ENCODE data around the gene SMTNL2.

Gene SMTNL2

DNA sequence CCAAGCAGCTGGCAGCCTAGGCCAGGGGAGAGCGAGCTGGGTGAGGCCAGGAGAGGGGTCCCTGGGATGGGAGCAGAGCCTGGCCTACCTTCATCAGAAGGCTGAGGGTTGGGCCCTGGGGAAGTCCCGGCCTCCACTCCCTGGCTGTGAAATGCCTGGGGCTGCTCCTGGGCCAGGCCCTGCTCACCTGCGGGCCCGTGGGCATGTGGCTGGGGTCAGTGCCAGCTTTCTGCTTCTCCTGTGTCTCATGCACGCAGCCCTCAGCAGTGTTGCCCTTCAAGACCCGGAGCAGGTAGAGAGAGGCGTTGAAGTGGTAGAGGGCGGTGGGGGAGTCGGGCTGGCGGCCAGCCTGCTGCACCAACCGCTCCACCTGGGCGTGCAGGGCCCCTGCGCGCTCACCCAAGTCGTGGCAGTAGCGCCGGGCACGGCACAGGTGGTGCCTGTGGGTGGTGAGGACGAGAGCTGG is 41.6 kb upstream of the SMTNL2 start:
- Mint-ChIP-seq H3K4me3 (no peak overlapping the region), H3K9me3 (no peaks in the 10 kb centered on the region), H3K36me3 (no peaks in the 10 kb centered on the region), H3K27ac (no peak overlapping the region), H3K4me1 (no peaks in the 10 kb centered on the region), H3K27me3 (no peaks in the 10 kb centered on the region)

DNA sequence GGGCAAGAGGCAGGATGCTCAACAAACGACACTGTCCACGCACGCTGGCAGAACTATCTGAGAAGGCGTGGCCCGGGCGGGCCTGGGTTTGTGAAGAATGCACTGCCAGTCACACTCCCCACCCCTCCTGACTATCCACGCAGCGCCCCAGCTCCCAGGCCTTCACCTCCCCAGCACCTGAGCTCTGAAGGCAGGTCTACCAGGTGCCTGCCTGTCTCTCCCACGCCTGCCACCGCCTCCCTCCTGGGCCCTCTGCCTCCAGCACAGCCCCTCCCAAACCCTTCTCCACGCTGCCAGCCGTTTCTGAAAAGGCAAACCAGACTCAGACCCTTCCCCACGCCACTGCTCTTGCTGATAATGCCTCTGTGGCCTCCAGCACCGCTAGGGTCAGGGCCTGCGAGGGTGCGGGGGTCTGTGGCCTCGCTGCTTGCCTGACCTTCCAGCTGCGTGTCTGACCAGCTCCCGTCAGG is 40.7 kb upstream of the SMTNL2 start:
- no peaks in the 10 kb centered on the region for H3K4me1 Mint-ChIP-seq
- no peak overlapping the region for H3K27ac Mint-ChIP-seq
- no peak overlapping the region for H3K4me3 Mint-ChIP-seq
- no peaks in the 10 kb centered on the region for H3K27me3 Mint-ChIP-seq
- no peaks in the 10 kb centered on the region for H3K9me3 Mint-ChIP-seq
- H3K36me3 Mint-ChIP-seq = no peaks in the 10 kb centered on the region

DNA sequence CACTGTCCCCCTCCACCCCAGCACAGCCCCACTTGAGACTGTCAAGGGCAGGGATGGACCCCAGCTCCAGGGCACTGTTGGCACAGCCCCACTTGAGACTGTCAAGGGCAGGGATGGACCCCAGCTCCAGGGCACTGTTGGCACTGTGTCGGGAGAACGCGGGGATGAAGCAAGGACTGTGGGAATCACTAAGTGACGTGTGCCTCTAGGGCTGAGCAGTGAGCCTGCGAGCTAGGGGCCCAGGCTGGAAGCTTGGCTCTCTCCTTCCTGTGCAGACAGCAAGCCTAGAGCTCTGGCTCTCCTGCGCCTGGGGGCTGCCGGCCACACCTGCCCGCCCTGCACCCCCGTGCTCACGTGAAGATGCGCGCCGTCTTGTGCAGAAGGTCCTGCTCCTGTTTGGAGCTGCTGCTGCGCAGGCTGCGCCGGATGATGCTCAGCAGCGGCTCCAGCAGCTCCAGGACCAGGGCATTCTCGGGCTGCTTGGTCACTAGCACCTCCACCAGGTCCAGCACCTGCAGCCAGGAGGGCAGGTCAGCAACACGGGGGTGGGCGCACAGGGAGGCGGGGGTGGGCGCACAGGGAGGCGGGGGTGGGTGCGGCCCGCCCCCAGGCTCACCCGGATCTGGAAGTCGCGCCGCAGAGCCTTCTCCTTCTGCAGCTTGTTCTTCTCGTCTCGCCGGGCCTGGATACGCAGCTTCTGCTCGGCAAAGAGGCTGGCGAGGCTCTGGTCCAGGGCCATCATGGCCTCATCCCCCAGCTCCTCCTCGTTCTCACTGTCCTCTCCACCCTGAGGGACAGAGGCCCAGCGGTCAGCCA is 40.0 kb upstream of the SMTNL2 start:
- Mint-ChIP-seq H3K9me3 (no peaks in the 10 kb centered on the region), H3K27me3 (no peaks in the 10 kb centered on the region), H3K27ac (no peak overlapping the region), H3K36me3 (no peaks in the 10 kb centered on the region), H3K4me1 (no peaks in the 10 kb centered on the region), H3K4me3 (no peak overlapping the region)

DNA sequence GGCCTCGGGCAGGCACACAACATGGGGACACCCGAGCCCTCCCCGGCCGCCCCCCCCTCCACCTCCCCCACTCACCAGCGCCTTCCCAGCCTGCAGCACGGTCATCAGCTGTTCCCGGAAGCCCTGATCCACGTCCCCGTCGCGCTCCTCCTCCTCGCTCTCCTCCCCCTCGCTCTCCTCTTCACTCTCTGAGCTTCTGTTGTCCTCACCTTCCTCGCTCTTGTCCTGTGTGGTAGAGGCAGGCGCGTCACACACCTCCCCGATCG is 39.4 kb upstream of the SMTNL2 start:
- Mint-ChIP-seq H3K4me1 (no peaks in the 10 kb centered on the region), H3K27me3 (no peaks in the 10 kb centered on the region), H3K9me3 (no peaks in the 10 kb centered on the region), H3K27ac (no peak overlapping the region), H3K4me3 (no peak overlapping the region), H3K36me3 (no peaks in the 10 kb centered on the region)

GRCh38 chr17:4545217-4545951 is 38.9 kb upstream of the SMTNL2 start:
- no peak overlapping the region for H3K4me3 Mint-ChIP-seq
- H3K36me3 Mint-ChIP-seq = no peaks in the 10 kb centered on the region
- no peak overlapping the region for H3K27ac Mint-ChIP-seq
- H3K27me3 Mint-ChIP-seq = no peaks in the 10 kb centered on the region
- H3K4me1 Mint-ChIP-seq = no peaks in the 10 kb centered on the region
- no peaks in the 10 kb centered on the region for H3K9me3 Mint-ChIP-seq

DNA sequence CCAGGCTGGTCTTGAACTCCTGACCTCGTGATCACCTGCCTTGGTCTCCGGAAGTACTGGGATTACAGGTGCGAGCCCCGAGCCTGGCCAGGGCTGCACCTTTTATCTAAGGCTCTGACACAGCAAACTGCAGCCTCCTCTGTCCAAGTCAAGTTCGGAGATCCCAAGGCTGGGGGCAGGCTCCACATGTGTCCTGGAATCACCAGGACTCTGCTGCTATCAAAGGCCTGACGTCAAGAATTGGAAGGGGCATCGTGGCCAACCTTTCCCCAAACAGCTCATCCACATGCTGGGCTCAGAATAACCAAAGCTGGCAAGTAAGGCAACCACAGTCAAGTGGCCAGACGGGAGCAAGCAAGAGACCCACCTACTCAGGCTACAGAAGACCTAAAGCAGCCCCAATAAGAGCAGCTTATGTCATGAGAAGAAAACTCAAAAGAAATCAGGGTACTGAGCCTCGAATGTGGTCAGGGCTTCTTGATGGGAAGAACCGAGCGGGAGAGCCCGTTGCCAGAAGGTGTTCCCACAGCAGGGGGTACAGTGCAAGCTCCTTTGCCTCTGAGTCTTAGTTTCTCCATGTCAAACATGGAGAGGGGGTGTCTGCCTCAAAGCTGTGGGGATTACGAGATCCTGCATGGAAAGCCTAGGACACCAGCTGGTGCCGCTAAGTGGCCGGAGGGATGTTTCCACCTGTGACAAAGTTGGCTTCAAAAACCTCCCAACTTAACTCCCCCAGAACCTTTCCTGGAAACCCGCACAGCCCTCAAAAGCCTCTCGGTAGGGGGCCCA is 37.0 kb upstream of the SMTNL2 start:
- Mint-ChIP-seq H3K4me1 (no peaks in the 10 kb centered on the region), H3K4me3 (no peak overlapping the region), H3K36me3 (no peaks in the 10 kb centered on the region), H3K9me3 (no peaks in the 10 kb centered on the region), H3K27me3 (no peaks in the 10 kb centered on the region), H3K27ac (no peak overlapping the region)

DNA sequence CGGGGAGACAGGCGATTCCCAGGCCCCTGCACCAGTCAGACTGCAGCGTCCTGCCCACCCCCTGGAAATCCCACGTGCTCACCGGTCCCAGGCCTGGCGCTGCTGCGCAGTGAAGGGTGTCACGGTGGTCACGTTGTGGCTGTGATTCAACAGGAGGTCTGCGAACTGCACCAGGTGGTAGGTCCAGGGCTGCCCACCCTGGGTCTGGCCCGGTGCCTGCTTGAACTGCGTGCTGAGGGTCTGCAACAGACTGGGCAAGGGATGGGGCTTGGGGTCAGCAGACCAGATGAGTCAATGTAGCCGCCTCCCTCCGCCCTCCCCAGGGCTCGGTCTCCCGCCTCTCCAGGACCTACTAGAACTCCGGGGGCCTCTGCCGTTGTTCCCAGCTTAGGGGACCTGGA is 36.3 kb upstream of the SMTNL2 start:
- H3K4me3 Mint-ChIP-seq = no peak overlapping the region

GRCh38 chr17:4548721-4549531 is 35.4 kb upstream of the SMTNL2 start:
- H3K27me3 Mint-ChIP-seq = no peaks in the 10 kb centered on the region
- H3K36me3 Mint-ChIP-seq = peaks cover 2% of the 10 kb centered on the region
- no peak overlapping the region for H3K4me3 Mint-ChIP-seq
- H3K4me1 Mint-ChIP-seq = peaks cover 5% of the 10 kb centered on the region
- no peaks in the 10 kb centered on the region for H3K9me3 Mint-ChIP-seq
- no peak overlapping the region for H3K27ac Mint-ChIP-seq

More for the DNA sequence above, 36.3 kb upstream of the SMTNL2 start:
- Mint-ChIP-seq H3K4me1 (no peaks in the 10 kb centered on the region), H3K36me3 (no peaks in the 10 kb centered on the region), H3K27me3 (no peaks in the 10 kb centered on the region), H3K9me3 (no peaks in the 10 kb centered on the region), H3K27ac (no peak overlapping the region)

DNA sequence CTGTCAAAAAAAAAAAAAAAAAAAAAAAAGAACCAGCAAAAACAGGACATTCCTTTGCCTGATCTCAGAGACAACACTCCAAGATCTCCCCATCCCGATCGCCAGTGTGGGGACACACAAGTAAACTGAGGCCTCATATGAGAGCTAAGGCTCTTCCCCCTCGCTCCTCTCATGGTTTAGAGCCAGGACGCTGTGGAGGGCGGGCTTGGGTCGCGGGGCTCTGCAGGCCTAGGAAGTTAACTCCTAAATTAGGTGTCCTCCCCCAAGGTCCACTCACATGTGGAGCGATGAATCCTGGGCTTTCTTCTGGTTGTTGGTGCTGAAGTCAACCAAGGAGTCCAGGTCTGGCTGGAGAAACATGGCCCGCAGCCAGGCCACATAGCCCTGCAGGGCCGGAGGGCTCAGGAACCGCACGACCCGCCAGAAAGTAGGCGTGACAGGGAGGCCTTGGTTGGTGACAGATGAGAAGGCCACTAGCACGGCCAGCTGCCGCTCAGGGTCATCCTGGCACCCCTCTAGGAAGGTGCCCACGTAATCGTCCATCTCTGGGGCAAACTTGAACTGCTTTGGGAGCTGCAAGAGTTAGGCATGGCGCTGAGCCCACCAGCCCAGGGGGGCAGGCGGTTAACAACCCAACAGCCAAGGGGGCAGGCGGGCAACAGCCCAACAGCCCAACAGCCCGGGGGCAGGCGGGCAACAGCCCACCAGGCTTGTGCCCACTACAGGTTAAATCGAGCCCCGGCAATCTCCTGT is 34.4 kb upstream of the SMTNL2 start:
- peaks cover 9% of the 10 kb centered on the region for H3K36me3 Mint-ChIP-seq

DNA sequence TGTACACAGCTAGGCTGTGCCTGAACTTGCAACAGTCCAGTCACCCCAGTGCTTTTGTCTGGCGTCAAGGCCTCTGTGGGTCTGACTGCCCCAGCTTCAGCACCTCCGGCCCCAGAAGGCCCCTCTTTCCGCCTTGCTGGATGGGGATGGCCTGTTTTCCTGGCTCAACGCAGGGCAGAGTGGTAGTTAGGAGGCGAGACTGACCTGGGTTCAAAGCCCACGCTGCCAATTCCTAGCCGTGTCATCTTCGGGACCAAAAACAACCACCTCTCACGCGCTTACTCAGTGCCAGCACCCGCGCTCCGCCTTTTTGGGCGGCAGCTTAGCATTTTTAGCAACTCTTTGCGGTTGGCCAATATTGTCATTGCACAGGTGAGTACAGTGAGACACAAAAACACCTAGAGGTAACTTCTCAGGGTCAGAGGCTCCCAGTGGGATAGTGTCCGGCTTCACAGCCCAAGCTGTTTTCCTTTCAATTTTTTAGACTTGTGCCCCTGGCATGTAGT is 33.7 kb upstream of the SMTNL2 start:
- no peaks in the 10 kb centered on the region for H3K27me3 Mint-ChIP-seq
- H3K4me3 Mint-ChIP-seq = no peak overlapping the region
- H3K4me1 Mint-ChIP-seq = peaks cover 14% of the 10 kb centered on the region
- no peak overlapping the region for H3K27ac Mint-ChIP-seq
- H3K9me3 Mint-ChIP-seq = no peaks in the 10 kb centered on the region
- H3K36me3 Mint-ChIP-seq = peaks cover 9% of the 10 kb centered on the region

More for the DNA sequence above, 34.4 kb upstream of the SMTNL2 start:
- Mint-ChIP-seq H3K4me1 (peaks cover 11% of the 10 kb centered on the region), H3K27ac (no peak overlapping the region), H3K27me3 (no peaks in the 10 kb centered on the region), H3K4me3 (no peak overlapping the region), H3K9me3 (no peaks in the 10 kb centered on the region)

DNA sequence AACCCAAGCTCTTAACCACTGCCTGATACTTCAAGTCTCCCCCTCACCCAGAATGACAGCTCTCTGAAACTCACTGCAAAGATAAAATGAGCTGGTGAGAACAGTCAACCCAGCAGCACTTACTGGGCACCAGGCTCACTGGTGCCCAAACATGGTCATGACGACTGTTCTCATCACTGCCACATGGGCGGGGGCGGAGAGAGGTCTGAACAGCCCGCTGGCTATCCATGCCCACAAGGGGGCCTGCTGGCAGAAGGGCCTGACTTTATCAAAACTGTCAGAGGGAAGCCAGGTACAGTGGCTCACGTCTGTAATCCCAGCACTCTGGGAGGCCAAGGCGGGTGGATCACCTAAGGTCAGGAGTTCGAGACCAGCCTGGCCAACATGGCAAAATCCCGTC is 33.2 kb upstream of the SMTNL2 start:
- no peak overlapping the region for H3K4me3 Mint-ChIP-seq
- no peaks in the 10 kb centered on the region for H3K9me3 Mint-ChIP-seq
- peaks cover 9% of the 10 kb centered on the region for H3K36me3 Mint-ChIP-seq
- no peaks in the 10 kb centered on the region for H3K27me3 Mint-ChIP-seq
- no peak overlapping the region for H3K27ac Mint-ChIP-seq
- peaks cover 19% of the 10 kb centered on the region for H3K4me1 Mint-ChIP-seq

DNA sequence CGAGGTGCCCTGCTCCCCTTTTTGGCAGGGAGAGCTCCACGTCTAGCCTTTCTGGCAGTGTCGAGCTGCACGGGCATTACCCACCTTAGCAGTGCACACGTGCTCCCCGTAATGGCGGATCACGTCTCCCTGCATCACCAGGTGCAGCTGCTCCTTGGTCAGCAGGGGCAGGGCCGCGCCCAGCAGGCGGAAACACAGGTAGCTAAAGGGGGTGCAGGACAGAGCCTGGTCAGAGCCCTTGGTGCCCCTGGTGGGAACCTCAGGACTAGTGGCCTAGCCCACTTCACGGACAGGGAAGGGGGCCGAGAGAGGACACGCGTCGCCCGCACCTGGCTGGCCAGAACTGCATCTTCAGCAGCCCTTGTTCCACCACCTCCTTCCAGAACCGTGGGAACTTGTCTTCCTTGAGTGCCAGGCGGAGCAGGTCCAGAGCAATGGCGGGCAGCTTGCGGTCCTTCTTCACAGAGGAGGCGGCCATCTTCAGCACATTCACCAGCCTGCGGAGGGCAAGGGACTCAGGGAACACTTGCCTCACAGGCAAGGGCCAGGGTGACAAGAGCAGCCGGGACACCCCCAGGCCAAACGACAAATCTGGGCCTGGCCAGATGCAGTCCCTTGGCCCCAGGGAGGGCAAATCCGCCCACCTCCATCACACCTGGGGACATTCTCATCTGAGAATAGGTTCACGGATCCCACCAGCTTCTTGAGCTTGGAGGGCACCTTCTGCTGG is 32.4 kb upstream of the SMTNL2 start:
- peaks cover 9% of the 10 kb centered on the region for H3K36me3 Mint-ChIP-seq
- peak overlapping the region; percentile 19 for H3K4me3 Mint-ChIP-seq
- no peaks in the 10 kb centered on the region for H3K27me3 Mint-ChIP-seq
- H3K9me3 Mint-ChIP-seq = no peaks in the 10 kb centered on the region
- H3K27ac Mint-ChIP-seq = no peak overlapping the region
- peaks cover 22% of the 10 kb centered on the region for H3K4me1 Mint-ChIP-seq

DNA sequence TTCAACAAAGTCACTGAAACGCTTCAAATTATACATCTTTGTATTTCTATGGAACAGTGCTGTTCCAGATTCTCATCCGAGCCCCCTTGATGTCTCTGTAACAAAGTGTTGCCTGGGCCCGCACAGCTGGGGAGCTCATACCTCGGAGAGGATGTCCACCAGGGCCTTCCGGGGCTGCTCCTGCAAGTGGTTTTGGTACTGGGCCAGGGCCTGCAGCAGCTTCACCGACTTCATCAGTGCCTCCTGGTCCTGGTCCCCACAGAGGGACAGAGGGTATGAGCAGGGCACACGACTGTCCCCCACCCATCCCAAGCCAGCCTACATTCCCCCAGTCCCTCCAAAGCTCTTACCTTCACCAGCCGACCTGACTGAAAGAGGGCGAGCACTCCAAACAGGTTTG is 30.7 kb upstream of the SMTNL2 start:
- H3K27me3 Mint-ChIP-seq = no peaks in the 10 kb centered on the region
- peak overlapping the region; percentile 96 for H3K4me3 Mint-ChIP-seq
- H3K27ac Mint-ChIP-seq = no peak overlapping the region
- peaks cover 9% of the 10 kb centered on the region for H3K36me3 Mint-ChIP-seq
- H3K9me3 Mint-ChIP-seq = no peaks in the 10 kb centered on the region
- peaks cover 22% of the 10 kb centered on the region for H3K4me1 Mint-ChIP-seq

DNA sequence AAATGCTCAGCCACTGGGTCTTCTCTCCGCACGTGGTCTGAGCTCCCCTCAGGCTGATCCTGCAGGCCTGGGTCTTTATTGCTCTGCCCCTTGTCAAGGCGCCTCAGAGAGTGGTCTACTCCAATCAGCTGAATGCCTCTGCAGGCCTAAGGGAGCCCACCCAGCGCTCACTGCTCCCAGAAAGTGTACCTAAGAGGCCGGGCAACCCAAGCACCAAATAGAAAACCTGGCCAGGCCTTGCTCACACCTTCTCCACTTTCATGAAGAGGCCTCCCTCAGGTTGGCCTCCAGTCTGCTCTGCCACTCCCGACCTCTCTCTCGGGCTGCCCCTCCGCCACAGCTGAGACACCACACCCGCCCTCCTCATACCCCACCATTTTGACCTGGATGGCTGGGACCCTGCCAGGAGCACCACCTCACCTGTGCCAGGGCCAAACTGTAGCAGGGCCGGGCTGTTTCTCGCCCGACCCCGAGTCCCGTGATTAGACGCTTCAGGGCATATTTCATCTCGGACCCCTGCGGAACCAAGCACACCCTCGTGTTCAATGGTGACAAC is 29.8 kb upstream of the SMTNL2 start:
- H3K4me3 Mint-ChIP-seq = peak overlapping the region; percentile 96
- H3K36me3 Mint-ChIP-seq = peaks cover 9% of the 10 kb centered on the region
- no peaks in the 10 kb centered on the region for H3K27me3 Mint-ChIP-seq

More for the DNA sequence above, 29.8 kb upstream of the SMTNL2 start:
- Mint-ChIP-seq H3K4me1 (peaks cover 22% of the 10 kb centered on the region), H3K9me3 (no peaks in the 10 kb centered on the region), H3K27ac (peak overlapping the region; percentile 94)

Data from activated naive CD4-positive, alpha-beta T cell treated with anti-CD3 and anti-CD28 coated beads, Interleukin-2, amount 50 U/mL, for 24 hours (primary cell).